HCT116 (cell line): ENCODE data around the gene RGL3. TPM values are rescaled to one million over a fixed set of nuclear protein-coding genes. Genes with fewer than 3 reads are reported as not detected.

ENCODE experiments used
- ATAC-seq: fragments of 200-7000 bp; cut with Tn5 transposase; 2 replicates; pipeline ENCODE4 v1.9.1; 2020; ENCODE audit warnings: mild to moderate bottlenecking, moderate library complexity
- BruUV-seq: library from RNA; stranded (reverse); fragments of 400-500 nt; replicated peaks from 2 replicates; lab custom pipeline; 2021; lab: Mats Ljungman, UMichigan
- CTCF ChIA-PET: fragments of 300-600 bp; sonication (Branson Sonifier 250); formaldehyde crosslinking; loops from one replicate; lab custom pipeline; 2021; ENCODE audit warnings: antibody characterized with exemption; lab: Charles Lee
- POLR2A ChIA-PET: fragments of 300-600, 350-600 bp; sonication (Branson Sonifier 250); formaldehyde crosslinking; loops from one replicate; lab custom pipeline; 2021; ENCODE audit warnings: antibody characterized with exemption; lab: Charles Lee
- RAD21 ChIA-PET, 2 experiments: fragments of 300-600 bp; sonication (Branson Sonifier 250); formaldehyde crosslinking; loops; one replicate each; lab custom pipeline; 2023; ENCODE audit warnings: low total read pairs in 2 of 2; ENCODE audit not compliant: uncharacterized antibody in 2 of 2, unreplicated experiment in 2 of 2, low non-redundant PET in 1 of 2; lab: Charles Lee
- DNase-seq: peaks from one replicate; pipeline ENCODE4 v3.0.0-alpha.2; 2010; ENCODE audit warnings: low read depth, low spot score
- H2AFZ ChIP-seq: fragments of 200-600 bp; shearing (Covaris generic), sonication (generic); 2 replicates; pipeline ENCODE4 v1.6.1; 2017; ENCODE audit warnings: low read depth, mixed run types, mixed read lengths, antibody characterized with exemption, low read length; ENCODE audit not compliant: poor library complexity, severe bottlenecking
- H3K27ac ChIP-seq: 2 replicates; pipeline ENCODE4 v1.5.1; 2012; ENCODE audit warnings: low read depth, low read length
- H3K27me3 ChIP-seq: fragments of 200-600 bp; sonication (generic); 2 replicates; pipeline ENCODE4 v1.6.1; 2016; ENCODE audit warnings: mixed run types, low read length, mixed read lengths; ENCODE audit not compliant: insufficient read depth
- H3K36me3 ChIP-seq, 2 experiments: fragments of 200-500 bp in 1 of 2; fragments of 200-600 bp in 1 of 2; sonication (Bioruptor generic) in 1 of 2; sonication (generic) in 1 of 2; 2 replicates each; pipeline versions ENCODE4 v1.5.1 to v1.6.1; 2014 to 2016; ENCODE audit warnings: low read length in 2 of 2, inconsistent platforms in 1 of 2, mixed read lengths in 1 of 2, mixed run types in 1 of 2; ENCODE audit not compliant: insufficient read depth in 2 of 2, control insufficient read depth in 1 of 2
- H3K4me1 ChIP-seq, 2 experiments: fragments of 200-600 bp in 1 of 2; sonication (generic) in 1 of 2; 2 replicates each; pipeline versions ENCODE4 v1.5.1 to v1.6.1; 2012 to 2017; ENCODE audit warnings: low read length in 2 of 2, inconsistent platforms in 1 of 2, mild to moderate bottlenecking in 1 of 2, mixed read lengths in 1 of 2, mixed run types in 1 of 2, moderate library complexity in 1 of 2; ENCODE audit not compliant: insufficient read depth in 2 of 2, control insufficient read depth in 1 of 2
- H3K4me2 ChIP-seq: fragments of 200-600 bp; sonication (generic); 2 replicates; pipeline ENCODE4 v1.6.1; 2017; ENCODE audit warnings: mixed run types, low read length, mixed read lengths
- H3K4me3 ChIP-seq, 2 experiments: fragments of 200-600 bp in 1 of 2; sonication (generic) in 1 of 2; replicated peaks in 1 of 2; 2 replicates each; pipeline ENCODE4 v1.5.1; 2011 to 2016; ENCODE audit warnings: low read length in 2 of 2, control low read depth in 1 of 2, low read depth in 1 of 2, mild to moderate bottlenecking in 1 of 2, mixed read lengths in 1 of 2, mixed run types in 1 of 2
- H3K79me2 ChIP-seq: fragments of 200-600 bp; sonication (generic); 2 replicates; pipeline ENCODE4 v1.6.1; 2017; ENCODE audit warnings: mild to moderate bottlenecking, mixed run types, low read length, moderate library complexity, mixed read lengths; ENCODE audit not compliant: insufficient read depth
- H3K9ac ChIP-seq: fragments of 200-600 bp; sonication (generic); 2 replicates; pipeline ENCODE4 v1.6.1; 2016; ENCODE audit warnings: low read length, mixed read lengths
- H3K9me2 ChIP-seq: fragments of 200-600 bp; sonication (generic), shearing (Covaris generic); 2 replicates; pipeline ENCODE4 v1.6.1; 2017; ENCODE audit warnings: mixed run types, mild to moderate bottlenecking, moderate library complexity; ENCODE audit not compliant: insufficient read depth
- H3K9me3 ChIP-seq, 2 experiments: fragments of 200-500 bp in 1 of 2; fragments of 200-600 bp in 1 of 2; sonication (Bioruptor generic) in 1 of 2; sonication (generic) in 1 of 2; 2 replicates each; pipeline ENCODE4 v1.6.1; 2014 to 2017; ENCODE audit warnings: low read length in 2 of 2, mixed read lengths in 2 of 2, inconsistent platforms in 1 of 2, low read depth in 1 of 2, mild to moderate bottlenecking in 1 of 2, mixed run types in 1 of 2, moderate library complexity in 1 of 2; ENCODE audit not compliant: control insufficient read depth in 1 of 2, insufficient read depth in 1 of 2
- H4K20me1 ChIP-seq: fragments of 200-600 bp; sonication (generic), shearing (Covaris generic); 2 replicates; pipeline ENCODE4 v1.6.1; 2017; ENCODE audit warnings: mixed run types, mild to moderate bottlenecking, moderate library complexity; ENCODE audit not compliant: insufficient read depth
- CBX3 ChIP-seq: IDR thresholded peaks from 2 replicates; pipeline ENCODE4 v1.6.1; 2012; ENCODE audit warnings: low read depth
- ELF1 ChIP-seq: IDR thresholded peaks from 2 replicates; pipeline ENCODE4 v1.6.1; 2012; ENCODE audit warnings: low read depth, borderline replicate concordance
- FOSL1 ChIP-seq: IDR thresholded peaks from 2 replicates; pipeline ENCODE4 v1.6.1; 2012; ENCODE audit warnings: low read depth
- JUND ChIP-seq: IDR thresholded peaks from 2 replicates; pipeline ENCODE4 v1.6.1; 2012
- POLR2AphosphoS5 ChIP-seq: IDR thresholded peaks from 2 replicates; pipeline ENCODE4 v1.6.1; 2011; ENCODE audit warnings: mild to moderate bottlenecking, low read depth, low read length, moderate library complexity
- SP1 ChIP-seq: IDR thresholded peaks from 2 replicates; pipeline ENCODE4 v1.6.1; 2012; ENCODE audit warnings: low read depth
- SRF ChIP-seq: IDR thresholded peaks from 2 replicates; pipeline ENCODE4 v1.6.1; 2012; ENCODE audit warnings: low read depth
- YY1 ChIP-seq: IDR thresholded peaks from 2 replicates; pipeline ENCODE4 v1.6.1; 2011; ENCODE audit warnings: low read length, low read depth, moderate library complexity, mild to moderate bottlenecking; ENCODE audit not compliant: insufficient replicate concordance; ENCODE audit errors: extremely low read depth
- ZFX ChIP-seq: fragments of 450-650 bp; IDR thresholded peaks from 2 replicates; pipeline ENCODE4 v1.6.1; 2017
- intact Hi-C: fragments of 100-400 bp; cut with micrococcal nuclease; formaldehyde crosslinking; loops from 2 replicates; pipeline ENCODE4 v1.10.0; 2022
- total RNA-seq: library from RNA; stranded (reverse); gene quantifications from one replicate; pipeline ENCODE4 v1.2.1, GENCODE V29; 2021; ENCODE audit not compliant: unreplicated experiment
- TF ChIP-seq, protein P1 (sequence below): IDR thresholded peaks from 2 replicates; pipeline ENCODE4 v1.6.1; 2011; ENCODE audit warnings: mild to moderate bottlenecking, low read length, moderate library complexity; ENCODE audit not compliant: insufficient replicate concordance; ENCODE audit errors: extremely low read depth

The RGL3 gene
- total RNA-seq, 1 experiment from 2014 or later, result 99.2 TPM

DNA sequence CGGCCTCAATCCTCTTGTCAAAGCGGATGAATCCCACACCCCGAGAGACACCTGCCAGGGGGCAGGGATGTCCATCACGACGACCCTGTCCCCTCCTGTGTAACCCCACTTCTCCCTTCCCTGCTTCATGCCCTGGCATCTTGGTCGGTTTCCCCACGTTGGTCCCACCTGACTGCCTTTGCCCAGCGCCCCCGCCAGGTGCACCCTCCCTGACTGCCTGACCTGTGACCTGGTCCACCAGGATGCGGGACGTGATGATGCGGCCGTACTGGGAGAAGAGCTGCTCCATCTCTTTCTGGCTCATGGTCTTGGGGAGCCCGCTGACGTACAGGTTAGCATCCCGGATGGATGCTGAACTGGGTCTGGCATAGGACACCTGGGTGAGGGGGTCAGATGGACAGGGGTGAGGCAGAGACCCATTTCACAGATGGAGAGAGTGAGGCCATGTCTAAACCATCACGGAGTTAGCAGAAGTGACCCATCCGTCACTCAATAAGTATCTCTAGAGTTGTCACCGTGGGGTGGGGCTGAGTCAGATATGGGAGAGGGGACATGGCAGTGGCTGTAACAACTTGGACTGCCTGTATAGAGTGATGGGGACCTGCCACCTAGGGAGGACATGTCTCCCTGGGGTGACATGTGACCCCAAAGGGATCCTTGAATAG, 39.3 kb upstream of the RGL3 start:
- no peak overlapping the region for H3K4me2 ChIP-seq
- H3K9me2 ChIP-seq, result no peaks in the 10 kb centered on the region
- BruUV-seq, result no TSS peak
- DNase-seq, result no peak
- H3K79me2 ChIP-seq, result no peaks in the 10 kb centered on the region
- H2AFZ ChIP-seq, result no peak overlapping the region
- H3K9me3 ChIP-seq, result no peaks in the 10 kb centered on the region
- intact Hi-C loops, result no loop called here
- H3K4me3 ChIP-seq, result no peak overlapping the region
- H3K27me3 ChIP-seq, result no peaks in the 10 kb centered on the region
- RAD21 ChIA-PET, result no interaction called here
- H3K27ac ChIP-seq, result no peak overlapping the region
- H3K4me1 ChIP-seq, result no peaks in the 10 kb centered on the region
- CTCF ChIA-PET, result no interaction called here
- H4K20me1 ChIP-seq, result no peaks in the 10 kb centered on the region
- no peak for TF ChIP-seq FOSL1
- TF ChIP-seq POLR2AphosphoS5, result no peak
- TF ChIP-seq ZFX, result no peak
- TF ChIP-seq CBX3, result no peak
- TF ChIP-seq YY1, result no peak
- TF ChIP-seq, protein P1, sequence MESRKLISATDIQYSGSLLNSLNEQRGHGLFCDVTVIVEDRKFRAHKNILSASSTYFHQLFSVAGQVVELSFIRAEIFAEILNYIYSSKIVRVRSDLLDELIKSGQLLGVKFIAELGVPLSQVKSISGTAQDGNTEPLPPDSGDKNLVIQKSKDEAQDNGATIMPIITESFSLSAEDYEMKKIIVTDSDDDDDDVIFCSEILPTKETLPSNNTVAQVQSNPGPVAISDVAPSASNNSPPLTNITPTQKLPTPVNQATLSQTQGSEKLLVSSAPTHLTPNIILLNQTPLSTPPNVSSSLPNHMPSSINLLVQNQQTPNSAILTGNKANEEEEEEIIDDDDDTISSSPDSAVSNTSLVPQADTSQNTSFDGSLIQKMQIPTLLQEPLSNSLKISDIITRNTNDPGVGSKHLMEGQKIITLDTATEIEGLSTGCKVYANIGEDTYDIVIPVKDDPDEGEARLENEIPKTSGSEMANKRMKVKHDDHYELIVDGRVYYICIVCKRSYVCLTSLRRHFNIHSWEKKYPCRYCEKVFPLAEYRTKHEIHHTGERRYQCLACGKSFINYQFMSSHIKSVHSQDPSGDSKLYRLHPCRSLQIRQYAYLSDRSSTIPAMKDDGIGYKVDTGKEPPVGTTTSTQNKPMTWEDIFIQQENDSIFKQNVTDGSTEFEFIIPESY, result no peak
- TF ChIP-seq JUND, result no peak
- no peak for TF ChIP-seq SRF
- TF ChIP-seq ELF1, result no peak
- TF ChIP-seq SP1, result no peak
- no peaks in the 10 kb centered on the region for H3K36me3 ChIP-seq
- POLR2A ChIA-PET, result no interaction called here
- no peak for ATAC-seq
- H3K9ac ChIP-seq, result no peak overlapping the region
